GM23338 (cell line): ENCODE measurements around the gene NRXN2. TPM values are rescaled to one million over a fixed set of nuclear protein-coding genes. Genes with fewer than 3 reads are reported as not detected.

Experiments used
- ATAC-seq: fragments of 200-7000 bp; cut with Tn5 transposase; 3 replicates; pipeline ENCODE4 v1.9.1; 2020
- DNase-seq: peaks from one replicate; pipeline ENCODE4 v3.0.0-alpha.2; 2015; ENCODE audit warnings: low spot score
- H2AFZ ChIP-seq: fragments of 200-600 bp; sonication (generic); 2 replicates; pipeline ENCODE4 v1.8.0; 2016; ENCODE audit warnings: antibody characterized with exemption, mild to moderate bottlenecking, moderate library complexity
- H3F3A ChIP-seq: fragments of 200-600 bp; sonication (generic); replicated peaks from 2 replicates; pipeline ENCODE4 v1.8.0; 2017; ENCODE audit warnings: antibody characterized with exemption, mixed run types, low read depth
- H3K27ac ChIP-seq: fragments of 200-600 bp; sonication (generic); 2 replicates; pipeline ENCODE4 v1.6.1; 2016; ENCODE audit warnings: low read depth
- H3K27me3 ChIP-seq: fragments of 200-600 bp; sonication (generic); 2 replicates; pipeline ENCODE4 v1.8.0; 2016; ENCODE audit warnings: mild to moderate bottlenecking, mixed run types, moderate library complexity; ENCODE audit not compliant: insufficient read depth
- H3K36me3 ChIP-seq: fragments of 200-600 bp; sonication (generic); 2 replicates; pipeline ENCODE4 v1.8.0; 2016; ENCODE audit warnings: mild to moderate bottlenecking; ENCODE audit not compliant: insufficient read depth
- H3K4me1 ChIP-seq: fragments of 200-600 bp; sonication (generic); 2 replicates; pipeline ENCODE4 v1.8.0; 2016; ENCODE audit warnings: mild to moderate bottlenecking, moderate library complexity; ENCODE audit not compliant: insufficient read depth
- H3K4me2 ChIP-seq: fragments of 200-600 bp; sonication (generic); 2 replicates; pipeline ENCODE4 v1.7.1; 2017; ENCODE audit warnings: mixed run types
- H3K4me3 ChIP-seq: fragments of 200-600 bp; sonication (generic); 2 replicates; pipeline ENCODE4 v1.6.1; 2016; ENCODE audit warnings: mixed run types
- H3K79me2 ChIP-seq: fragments of 200-600 bp; sonication (generic); replicated peaks from 2 replicates; pipeline ENCODE4 v1.8.0; 2017; ENCODE audit warnings: mild to moderate bottlenecking; ENCODE audit not compliant: insufficient read depth
- H3K9me2 ChIP-seq: fragments of 200-600 bp; sonication (generic); 2 replicates; pipeline ENCODE4 v1.8.0; 2017; ENCODE audit not compliant: insufficient read depth
- H4K20me1 ChIP-seq: fragments of 200-600 bp; sonication (generic); replicated peaks from 2 replicates; pipeline ENCODE4 v1.8.0; 2017; ENCODE audit warnings: mild to moderate bottlenecking; ENCODE audit not compliant: insufficient read depth
- H3K27ac Mint-ChIP-seq: 2 replicates; pipeline ENCODE4 v1.8.0; 2020; ENCODE audit warnings: inconsistent platforms, mild to moderate bottlenecking, moderate library complexity, mixed read lengths
- H3K27me3 Mint-ChIP-seq: 3 replicates; pipeline ENCODE4 v1.8.0; 2022; ENCODE audit warnings: low read depth, mild to moderate bottlenecking, moderate library complexity, mixed read lengths, inconsistent platforms; ENCODE audit not compliant: insufficient read depth, poor library complexity
- H3K36me3 Mint-ChIP-seq: 3 replicates; pipeline ENCODE4 v1.8.0; 2021; ENCODE audit warnings: low read depth, mild to moderate bottlenecking, inconsistent platforms, moderate library complexity, mixed read lengths
- H3K4me1 Mint-ChIP-seq: 3 replicates; pipeline ENCODE4 v1.8.0; 2020; ENCODE audit warnings: mild to moderate bottlenecking, inconsistent platforms, mixed read lengths
- H3K4me3 Mint-ChIP-seq: 3 replicates; pipeline ENCODE4 v1.8.0; 2021; ENCODE audit warnings: moderate library complexity, mild to moderate bottlenecking, inconsistent platforms, mixed read lengths
- H3K9me3 Mint-ChIP-seq: 3 replicates; pipeline ENCODE4 v1.8.0; 2020; ENCODE audit warnings: moderate library complexity, mild to moderate bottlenecking, inconsistent platforms, mixed read lengths
- CTCF ChIP-seq, 2 experiments: fragments of 200-600 bp in 1 of 2; sonication (generic) in 1 of 2; conservative IDR thresholded peaks; 2 replicates each; pipeline versions ENCODE4 v1.5.1 to v1.6.1; 2016 to 2017; ENCODE audit warnings: antibody characterized with exemption in 2 of 2, low read depth in 2 of 2, mild to moderate bottlenecking in 2 of 2, moderate library complexity in 1 of 2
- ETS1 ChIP-seq: IDR thresholded peaks from 2 replicates; pipeline ENCODE4 v1.6.1; 2016; ENCODE audit warnings: antibody characterized with exemption
- JUNB ChIP-seq: IDR thresholded peaks from one replicate; pipeline ENCODE4 v1.6.1; 2016; ENCODE audit warnings: antibody characterized with exemption; ENCODE audit not compliant: unreplicated experiment
- POLR2AphosphoS5 ChIP-seq: IDR thresholded peaks from 2 replicates; pipeline ENCODE4 v1.6.1; 2016; ENCODE audit warnings: antibody characterized with exemption, low read depth
- ZNF114 ChIP-seq: fragments of 250-450 bp; sonication (Bioruptor Pico); IDR thresholded peaks from 2 replicates; pipeline ENCODE4 v1.5.0; 2020; ENCODE audit warnings: mild to moderate bottlenecking, moderate library complexity
- polyA plus RNA-seq: library from polyadenylated mRNA; unstranded; fragments of >200 nt; fragmentation: Nextera tagmentation; extraction: Ambion mirVana; gene quantifications from 2 replicates; pipeline ENCODE4 v1.2.1, GENCODE V29; 2016
- total RNA-seq: library from RNA; depleted of rRNA; stranded (reverse); fragments of >200 nt; shearing (Covaris generic); gene quantifications from 2 replicates; pipeline ENCODE4 v1.2.3, GENCODE V29; 2014
- TF ChIP-seq, protein P1 (sequence below): fragments of 250-450 bp; sonication (Bioruptor Pico); IDR thresholded peaks from 2 replicates; pipeline ENCODE4 v1.5.0; 2020; ENCODE audit warnings: mild to moderate bottlenecking, moderate library complexity

NRXN2 gene
- total and polyA plus RNA-seq, 2 experiments from 2014 or later, result 3.4 to 17.0 TPM

DNA sequence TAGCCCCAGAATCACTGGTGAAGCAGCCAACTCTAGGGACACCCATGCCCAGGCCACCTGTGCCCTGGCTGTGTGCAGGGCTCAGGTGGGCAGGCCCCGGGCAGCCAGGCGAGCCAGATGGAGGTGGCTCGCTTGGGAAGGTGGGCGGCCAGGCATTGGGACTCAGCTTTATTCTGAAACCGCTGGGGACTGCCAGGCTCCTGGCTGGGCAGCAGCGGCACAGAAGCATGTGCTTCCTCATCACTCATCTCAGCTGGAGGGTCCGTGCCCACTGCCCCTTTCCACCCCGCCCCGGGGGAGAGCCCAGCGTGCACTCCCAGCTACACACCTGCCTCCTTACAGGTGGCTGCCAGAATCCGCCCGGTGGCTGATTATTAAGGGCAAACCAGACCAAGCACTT is 159.0 kb downstream of the NRXN2 start:
- Histone ChIP-seq H3K27me3 (no peaks in the 10 kb centered on the region), H3K4me3 (no peak overlapping the region)
- no peaks in the 10 kb centered on the region; the same call in 2 of the 3 replicates for H3K36me3 Mint-ChIP-seq

GRCh38 chr11:64562723-64563351 is 160.2 kb downstream of the NRXN2 start:
- no peaks in the 10 kb centered on the region; the same call in 2 of the 3 replicates for H3K36me3 Mint-ChIP-seq
- peaks cover 12% of the 10 kb centered on the region for H3K27me3 Mint-ChIP-seq
- Histone ChIP-seq H3K4me1 (peaks cover 23% of the 10 kb centered on the region), H3K79me2 (no peaks in the 10 kb centered on the region), H3K9me2 (0 out of 2 replicates have a peak, but pooled peaks cover 3% of the 10 kb centered on the region), H3K27me3 (no peaks in the 10 kb centered on the region), H3F3A (0 out of 2 replicates have a peak, but pooled peaks cover 3% of the 10 kb centered on the region), H3K4me3 (no peak overlapping the region), H3K27ac (no peak overlapping the region), H3K4me2 (no peak overlapping the region), H4K20me1 (no peaks in the 10 kb centered on the region), H3K36me3 (no peaks in the 10 kb centered on the region), H2AFZ (no peak overlapping the region)
- H3K4me3 Mint-ChIP-seq, result no peak overlapping the region
- H3K9me3 Mint-ChIP-seq, result no peaks in the 10 kb centered on the region
- TF ChIP-seq POLR2AphosphoS5, result no peak
- TF ChIP-seq CTCF (conservative IDR thresholded peaks at IDR 0.05; ENCODE audit: low read depth in 2 of 2), result no peak
- no peak for TF ChIP-seq ZNF114
- TF ChIP-seq, protein P1, sequence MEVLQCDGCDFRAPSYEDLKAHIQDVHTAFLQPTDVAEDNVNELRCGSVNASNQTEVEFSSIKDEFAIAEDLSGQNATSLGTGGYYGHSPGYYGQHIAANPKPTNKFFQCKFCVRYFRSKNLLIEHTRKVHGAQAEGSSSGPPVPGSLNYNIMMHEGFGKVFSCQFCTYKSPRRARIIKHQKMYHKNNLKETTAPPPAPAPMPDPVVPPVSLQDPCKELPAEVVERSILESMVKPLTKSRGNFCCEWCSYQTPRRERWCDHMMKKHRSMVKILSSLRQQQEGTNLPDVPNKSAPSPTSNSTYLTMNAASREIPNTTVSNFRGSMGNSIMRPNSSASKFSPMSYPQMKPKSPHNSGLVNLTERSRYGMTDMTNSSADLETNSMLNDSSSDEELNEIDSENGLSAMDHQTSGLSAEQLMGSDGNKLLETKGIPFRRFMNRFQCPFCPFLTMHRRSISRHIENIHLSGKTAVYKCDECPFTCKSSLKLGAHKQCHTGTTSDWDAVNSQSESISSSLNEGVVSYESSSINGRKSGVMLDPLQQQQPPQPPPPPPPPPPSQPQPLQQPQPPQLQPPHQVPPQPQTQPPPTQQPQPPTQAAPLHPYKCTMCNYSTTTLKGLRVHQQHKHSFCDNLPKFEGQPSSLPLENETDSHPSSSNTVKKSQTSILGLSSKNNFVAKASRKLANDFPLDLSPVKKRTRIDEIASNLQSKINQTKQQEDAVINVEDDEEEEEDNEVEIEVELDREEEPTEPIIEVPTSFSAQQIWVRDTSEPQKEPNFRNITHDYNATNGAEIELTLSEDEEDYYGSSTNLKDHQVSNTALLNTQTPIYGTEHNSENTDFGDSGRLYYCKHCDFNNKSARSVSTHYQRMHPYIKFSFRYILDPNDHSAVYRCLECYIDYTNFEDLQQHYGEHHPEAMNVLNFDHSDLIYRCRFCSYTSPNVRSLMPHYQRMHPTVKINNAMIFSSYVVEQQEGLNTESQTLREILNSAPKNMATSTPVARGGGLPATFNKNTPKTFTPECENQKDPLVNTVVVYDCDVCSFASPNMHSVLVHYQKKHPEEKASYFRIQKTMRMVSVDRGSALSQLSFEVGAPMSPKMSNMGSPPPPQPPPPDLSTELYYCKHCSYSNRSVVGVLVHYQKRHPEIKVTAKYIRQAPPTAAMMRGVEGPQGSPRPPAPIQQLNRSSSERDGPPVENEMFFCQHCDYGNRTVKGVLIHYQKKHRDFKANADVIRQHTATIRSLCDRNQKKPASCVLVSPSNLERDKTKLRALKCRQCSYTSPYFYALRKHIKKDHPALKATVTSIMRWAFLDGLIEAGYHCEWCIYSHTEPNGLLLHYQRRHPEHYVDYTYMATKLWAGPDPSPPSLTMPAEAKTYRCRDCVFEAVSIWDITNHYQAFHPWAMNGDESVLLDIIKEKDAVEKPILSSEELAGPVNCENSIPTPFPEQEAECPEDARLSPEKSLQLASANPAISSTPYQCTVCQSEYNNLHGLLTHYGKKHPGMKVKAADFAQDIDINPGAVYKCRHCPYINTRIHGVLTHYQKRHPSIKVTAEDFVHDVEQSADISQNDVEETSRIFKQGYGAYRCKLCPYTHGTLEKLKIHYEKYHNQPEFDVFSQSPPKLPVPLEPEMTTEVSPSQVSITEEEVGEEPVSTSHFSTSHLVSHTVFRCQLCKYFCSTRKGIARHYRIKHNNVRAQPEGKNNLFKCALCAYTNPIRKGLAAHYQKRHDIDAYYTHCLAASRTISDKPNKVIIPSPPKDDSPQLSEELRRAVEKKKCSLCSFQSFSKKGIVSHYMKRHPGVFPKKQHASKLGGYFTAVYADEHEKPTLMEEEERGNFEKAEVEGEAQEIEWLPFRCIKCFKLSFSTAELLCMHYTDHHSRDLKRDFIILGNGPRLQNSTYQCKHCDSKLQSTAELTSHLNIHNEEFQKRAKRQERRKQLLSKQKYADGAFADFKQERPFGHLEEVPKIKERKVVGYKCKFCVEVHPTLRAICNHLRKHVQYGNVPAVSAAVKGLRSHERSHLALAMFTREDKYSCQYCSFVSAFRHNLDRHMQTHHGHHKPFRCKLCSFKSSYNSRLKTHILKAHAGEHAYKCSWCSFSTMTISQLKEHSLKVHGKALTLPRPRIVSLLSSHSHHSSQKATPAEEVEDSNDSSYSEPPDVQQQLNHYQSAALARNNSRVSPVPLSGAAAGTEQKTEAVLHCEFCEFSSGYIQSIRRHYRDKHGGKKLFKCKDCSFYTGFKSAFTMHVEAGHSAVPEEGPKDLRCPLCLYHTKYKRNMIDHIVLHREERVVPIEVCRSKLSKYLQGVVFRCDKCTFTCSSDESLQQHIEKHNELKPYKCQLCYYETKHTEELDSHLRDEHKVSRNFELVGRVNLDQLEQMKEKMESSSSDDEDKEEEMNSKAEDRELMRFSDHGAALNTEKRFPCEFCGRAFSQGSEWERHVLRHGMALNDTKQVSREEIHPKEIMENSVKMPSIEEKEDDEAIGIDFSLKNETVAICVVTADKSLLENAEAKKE (CRISPR knock-in tag), result no peak
- no peak for TF ChIP-seq JUNB
- ATAC-seq (no peak), DNase-seq (no peak)
- no peak overlapping the region for H3K27ac Mint-ChIP-seq
- peaks cover 50% of the 10 kb centered on the region for H3K4me1 Mint-ChIP-seq

More for the DNA sequence above, 159.0 kb downstream of the NRXN2 start:
- DNase-seq, result no peak
- H3F3A ChIP-seq, result 0 out of 2 replicates have a peak, but pooled peaks cover 3% of the 10 kb centered on the region
- H3K9me2 ChIP-seq, result 0 out of 2 replicates have a peak, but pooled peaks cover 3% of the 10 kb centered on the region
- H3K27ac ChIP-seq, result no peak overlapping the region
- Mint-ChIP-seq H3K4me1 (peaks cover 40% of the 10 kb centered on the region), H3K27ac (no peak overlapping the region), H3K4me3 (no peak overlapping the region), H3K9me3 (no peaks in the 10 kb centered on the region), H3K27me3 (peaks cover 7% of the 10 kb centered on the region)
- no peak overlapping the region for H2AFZ ChIP-seq
- H3K4me2 ChIP-seq, result no peak overlapping the region
- H3K4me1 ChIP-seq, result peaks cover 23% of the 10 kb centered on the region
- H3K79me2 ChIP-seq, result no peaks in the 10 kb centered on the region
- no peaks in the 10 kb centered on the region for H4K20me1 ChIP-seq
- ATAC-seq, result no peak
- H3K36me3 ChIP-seq, result no peaks in the 10 kb centered on the region
- no peak for TF ChIP-seq ETS1
